H1 (cell line): ENCODE data around the gene LRTM1. TPM values are rescaled to one million over a fixed set of nuclear protein-coding genes. Genes with fewer than 3 reads are reported as not detected.

Source experiments
- EGR1 ChIP-seq: IDR thresholded peaks from 2 replicates; pipeline ENCODE4 v1.6.1; 2011; ENCODE audit warnings: low read depth, low read length, borderline replicate concordance
- EZH2 ChIP-seq: fragments of 200-600 bp; sonication (generic); IDR thresholded peaks from 2 replicates; pipeline ENCODE4 v1.7.1; 2012; ENCODE audit warnings: low read depth, mild to moderate bottlenecking, moderate library complexity, low read length, inconsistent platforms; ENCODE audit not compliant: severe bottlenecking
- RAD21 ChIP-seq, 2 experiments: IDR thresholded peaks in 1 of 2; conservative IDR thresholded peaks in 1 of 2; 2 replicates each; pipeline ENCODE4 v1.6.1; 2011; ENCODE audit warnings: low read depth in 2 of 2, low read length in 2 of 2, improper control_type of control experiment in 1 of 2, inconsistent platforms in 1 of 2, mild to moderate bottlenecking in 1 of 2, moderate library complexity in 1 of 2
- SIN3A ChIP-seq, 2 experiments: IDR thresholded peaks in 1 of 2; conservative IDR thresholded peaks in 1 of 2; 2 replicates each; pipeline ENCODE4 v1.6.1; 2011 to 2012; ENCODE audit warnings: low read length in 2 of 2, improper control_type of control experiment in 1 of 2, low read depth in 1 of 2, mild to moderate bottlenecking in 1 of 2
- SIX5 ChIP-seq: IDR thresholded peaks from 2 replicates; pipeline ENCODE4 v1.6.1; 2011; ENCODE audit warnings: mild to moderate bottlenecking, low read depth, low read length
- polyA plus RNA-seq, 7 experiments: library from polyadenylated mRNA; depleted of rRNA in 3 of 7; stranded (reverse) in 5 of 7; unstranded in 2 of 7; fragments of >200 nt in 5 of 7; fragments of 200-250 nt in 2 of 7; gene quantifications; 1 replicate in 5 of 7; 2 replicates in 1 of 7; 4 replicates in 1 of 7; pipeline versions ENCODE4 v1.2.1 to v1.2.3, GENCODE V29; 2011 to 2013; ENCODE audit warnings: missing spikeins in 2 of 7, mixed read lengths in 2 of 7
- total RNA-seq: library from RNA; stranded (reverse); fragmentation: NEBNext Ultra II Directional; extraction: Animal tissue kit (Norgen Biotek cat#: 25700); gene quantifications from 2 replicates; pipeline ENCODE4 v1.2.1, GENCODE V29; 2021

Gene LRTM1
- total and polyA plus RNA-seq, 2 of the 8 experiments (the other 6 are each of a cell fraction or from before 2014, with no cell fraction given), result not detected

GRCh38 chr3:54889731-54890130, 38.1 kb downstream of the LRTM1 start (continued):
- no peak for TF ChIP-seq EGR1
- TF ChIP-seq EZH2, result no peak
- no peak for TF ChIP-seq SIN3A (conservative IDR thresholded peaks at IDR 0.05 in 1 of 2, IDR thresholded peaks at IDR 0.05 in 1 of 2; ENCODE audit: low read depth in 1 of 2, low read length in 2 of 2)
- TF ChIP-seq RAD21 (IDR thresholded peaks at IDR 0.05 in 1 of 2, conservative IDR thresholded peaks at IDR 0.05 in 1 of 2; ENCODE audit: low read depth in 2 of 2, low read length in 2 of 2), result no peak
- no peak for TF ChIP-seq SIX5
